22Rv1 (cell line): ENCODE measurements around the gene TSKU.

Experiments
- CTCF ChIP-seq: fragments of 450-650 bp; IDR thresholded peaks from 2 replicates; pipeline ENCODE4 v1.5.1; 2017; ENCODE audit warnings: mild to moderate bottlenecking
- ZFX ChIP-seq: fragments of 450-650 bp; IDR thresholded peaks from 2 replicates; pipeline ENCODE4 v1.6.1; 2017; ENCODE audit warnings: antibody characterized with exemption, borderline replicate concordance

DNA sequence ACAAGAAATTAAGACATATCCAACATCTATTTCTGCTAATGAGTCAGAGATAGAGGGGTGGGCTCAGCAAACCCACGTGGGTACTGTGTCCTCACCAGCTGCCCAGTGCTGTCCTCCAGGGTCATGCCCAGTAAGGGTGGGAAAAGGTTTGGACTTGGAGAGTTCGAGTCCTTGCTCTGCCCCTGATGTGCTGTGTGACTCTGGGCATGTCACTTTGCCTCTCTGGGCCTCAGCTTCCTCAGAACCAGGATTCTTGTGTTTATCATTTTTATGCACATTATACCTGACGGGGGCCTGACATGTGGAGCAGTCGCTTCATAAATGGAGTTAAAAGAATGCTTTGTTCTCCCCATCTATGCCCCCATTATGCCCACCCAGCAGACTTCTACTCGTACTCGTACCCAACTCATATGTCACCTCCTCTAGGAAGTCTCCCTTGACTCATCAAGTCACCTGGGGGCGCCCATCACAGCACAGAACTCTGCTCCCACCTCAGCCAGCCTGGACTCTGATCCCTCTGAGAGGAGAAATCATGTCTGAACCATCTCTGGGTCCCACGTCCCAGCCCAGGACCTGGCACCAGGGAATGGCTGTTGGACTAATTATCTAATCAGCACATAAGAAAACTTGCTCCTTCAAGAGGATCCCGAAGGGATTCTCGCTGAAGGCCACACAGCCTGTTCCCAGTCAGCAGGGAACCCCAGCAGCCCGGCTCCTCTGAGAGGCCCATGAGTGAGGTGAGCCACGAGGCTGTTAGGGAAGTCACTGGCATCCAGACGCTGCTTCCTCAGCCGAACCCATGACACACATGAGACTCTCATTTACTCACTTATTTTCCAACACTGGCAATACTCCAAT lies 38.7 kb upstream of the TSKU start:
- no peak for TF ChIP-seq CTCF
- TF ChIP-seq ZFX: no peak
